G401 (cell line): ENCODE results near the gene GNAQ. TPM values are rescaled to one million over a fixed set of nuclear protein-coding genes. Genes with fewer than 3 reads are reported as not detected.
"Not testable (repeated sequence)": the region's sequence is repeated elsewhere in the genome, so short reads cannot be mapped to it uniquely, and the experiment has no call there.

Source experiments
- DNase-seq: peaks from one replicate; pipeline ENCODE4 v3.0.0-alpha.2; 2015; ENCODE audit warnings: low spot score
- in situ Hi-C: cut with HindIII; loops from 2 replicates; pipeline ENCODE4 v1.10.0; 2016; ENCODE audit warnings: low sequenced_read_pairs, mixed read lengths
- total RNA-seq: library from RNA; depleted of rRNA; stranded (reverse); fragments of >200 nt; shearing (Covaris generic); gene quantifications from 2 replicates; pipeline ENCODE4 v1.2.3, GENCODE V29; 2014

Gene GNAQ
- total RNA-seq, 1 experiment from 2014 or later: 24.5 TPM

DNA sequence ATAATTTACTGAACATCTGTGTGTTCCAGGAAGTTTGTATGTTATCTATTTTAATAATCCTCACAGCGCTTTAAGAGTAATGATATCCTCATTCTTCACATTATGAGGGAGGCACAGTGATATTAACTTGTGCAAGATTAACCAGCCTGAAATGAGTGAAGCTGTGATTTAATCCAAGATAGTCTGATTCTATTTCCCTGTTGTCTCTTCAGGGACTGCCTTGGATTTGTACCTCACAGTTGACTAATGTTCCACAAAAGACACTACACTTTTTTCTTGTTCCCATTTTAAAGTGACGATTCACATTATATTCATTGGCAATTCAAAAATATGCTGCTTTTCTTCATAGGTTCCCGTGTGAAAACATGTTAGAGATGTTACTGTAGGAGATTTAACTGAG is 258.2 kb downstream of the GNAQ start:
- in situ Hi-C loops: no loop called here
- no peak for DNase-seq

DNA sequence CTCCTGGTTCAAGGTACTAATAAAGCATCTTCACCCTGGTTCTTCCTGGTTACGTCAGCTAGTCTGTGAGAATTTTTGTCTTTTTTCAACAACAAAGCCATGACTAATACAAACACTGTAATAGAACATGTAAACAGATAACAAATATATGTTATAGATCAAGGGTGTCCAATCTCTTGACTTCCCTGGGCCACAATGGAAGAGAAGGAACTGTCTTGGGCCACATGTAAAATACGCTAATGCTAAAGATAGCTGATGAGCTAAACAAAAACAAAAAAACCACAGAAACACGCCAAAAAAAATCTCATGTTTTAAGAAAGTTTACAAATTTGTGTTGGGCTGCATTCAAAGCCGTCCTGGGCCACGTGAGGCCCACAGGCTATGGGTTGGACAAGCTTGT is 259.0 kb downstream of the GNAQ start:
- DNase-seq: no peak
- in situ Hi-C loops: no loop called here

DNA sequence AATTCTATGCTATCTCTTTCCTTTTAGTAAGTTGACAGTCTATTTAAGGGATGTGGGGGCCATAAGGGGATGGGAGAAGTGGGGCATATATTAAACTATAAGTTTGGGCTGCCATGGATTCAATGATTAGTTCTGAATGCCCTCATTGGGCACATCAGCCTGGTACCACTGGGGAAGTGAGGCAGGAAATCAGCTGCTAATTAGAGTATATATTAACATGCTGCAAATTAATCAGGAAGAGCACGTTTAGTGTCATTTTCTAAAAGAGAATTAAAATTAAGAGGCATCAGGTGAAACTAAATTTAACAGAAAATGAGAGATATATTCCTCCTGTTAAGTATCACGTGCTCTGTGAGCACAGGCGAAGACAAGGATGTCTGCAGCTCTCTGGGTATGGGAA is 260.4 kb downstream of the GNAQ start:
- DNase-seq: no peak
- in situ Hi-C loops: no loop called here

DNA sequence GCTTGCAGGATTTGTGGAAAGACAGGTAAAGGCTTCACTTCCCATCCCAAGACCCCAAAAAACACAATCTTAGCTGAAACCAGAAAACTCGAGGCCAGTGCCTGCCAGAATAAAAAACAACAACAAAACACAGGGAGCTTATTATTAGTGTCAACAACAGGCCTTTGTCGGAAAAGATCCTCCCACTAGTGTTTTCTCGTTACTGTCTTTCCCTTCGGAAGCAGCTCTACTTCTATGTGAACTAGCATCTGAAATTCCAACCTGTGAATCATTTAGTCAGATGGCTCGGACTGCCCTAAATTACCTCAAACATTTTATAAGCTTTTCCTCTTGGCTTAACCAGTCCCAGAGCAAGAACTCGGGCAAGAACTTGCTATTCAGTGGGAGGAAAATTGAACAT is 261.3 kb downstream of the GNAQ start:
- in situ Hi-C loops: no loop called here

DNA sequence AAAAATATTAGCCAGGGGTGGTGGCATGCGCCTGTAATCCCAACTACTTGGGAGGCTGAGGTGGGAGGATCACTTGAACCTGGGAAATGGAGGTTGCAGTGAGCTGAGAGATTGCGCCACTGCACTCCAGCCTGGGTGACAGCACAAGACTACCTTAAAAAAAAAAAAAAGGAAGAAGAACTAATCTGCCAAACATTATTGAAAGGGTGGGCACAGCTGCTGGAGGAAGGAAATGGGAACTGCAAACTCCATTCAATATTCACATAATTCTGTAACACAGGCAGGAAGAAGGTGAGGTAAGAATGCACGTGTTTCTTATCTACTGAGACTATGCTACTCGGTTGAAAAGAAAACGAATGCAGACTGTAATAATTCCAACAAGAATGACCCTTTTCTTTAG is 262.4 kb downstream of the GNAQ start:
- DNase-seq: no peak
- in situ Hi-C loops: no loop called here

More for the DNA sequence above, 261.3 kb downstream of the GNAQ start:
- no peak for DNase-seq

DNA sequence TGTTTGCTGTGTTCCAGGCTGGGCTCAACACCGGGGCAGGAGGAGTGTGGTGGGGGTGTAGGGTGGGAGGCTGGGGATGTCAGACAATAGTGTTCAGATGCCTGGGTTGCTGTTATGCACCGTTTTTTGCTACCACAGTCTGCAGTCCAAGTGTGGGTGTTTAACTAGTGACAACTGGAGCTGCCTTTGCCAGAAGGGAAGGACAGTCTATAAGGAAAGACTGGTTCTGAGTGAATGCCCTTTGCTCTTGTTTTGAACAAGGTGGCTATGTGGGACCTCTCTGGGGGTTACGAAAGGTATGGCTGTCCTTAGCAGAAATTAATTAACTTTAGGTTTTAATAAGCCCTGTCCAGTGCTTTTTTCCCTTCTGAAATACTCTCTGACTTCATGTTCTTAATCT is 265.0 kb downstream of the GNAQ start:
- DNase-seq: no peak
- in situ Hi-C loops: no loop called here

DNA sequence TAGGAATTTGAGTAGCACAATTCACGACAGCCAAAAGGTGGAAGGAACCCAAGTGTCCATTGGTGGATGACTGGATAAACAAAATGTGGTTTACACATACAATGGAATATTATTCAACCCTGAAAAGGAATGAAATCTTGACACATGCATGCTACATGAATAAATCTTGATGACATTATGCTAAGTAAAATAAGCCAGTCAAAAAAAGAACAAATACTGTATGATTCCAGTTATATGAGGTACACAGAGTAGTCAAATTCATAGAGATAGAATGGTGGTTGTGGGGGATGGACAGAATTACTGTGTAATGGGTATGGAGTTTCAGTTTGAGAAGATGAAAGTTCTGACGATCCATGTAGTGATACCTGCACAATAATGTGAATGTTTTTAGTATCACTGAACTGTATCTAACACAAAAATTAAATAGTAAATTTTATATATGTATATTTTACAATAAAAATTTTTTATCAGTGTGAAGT is 265.8 kb downstream of the GNAQ start:
- no peak for DNase-seq
- in situ Hi-C loops: no loop called here

DNA sequence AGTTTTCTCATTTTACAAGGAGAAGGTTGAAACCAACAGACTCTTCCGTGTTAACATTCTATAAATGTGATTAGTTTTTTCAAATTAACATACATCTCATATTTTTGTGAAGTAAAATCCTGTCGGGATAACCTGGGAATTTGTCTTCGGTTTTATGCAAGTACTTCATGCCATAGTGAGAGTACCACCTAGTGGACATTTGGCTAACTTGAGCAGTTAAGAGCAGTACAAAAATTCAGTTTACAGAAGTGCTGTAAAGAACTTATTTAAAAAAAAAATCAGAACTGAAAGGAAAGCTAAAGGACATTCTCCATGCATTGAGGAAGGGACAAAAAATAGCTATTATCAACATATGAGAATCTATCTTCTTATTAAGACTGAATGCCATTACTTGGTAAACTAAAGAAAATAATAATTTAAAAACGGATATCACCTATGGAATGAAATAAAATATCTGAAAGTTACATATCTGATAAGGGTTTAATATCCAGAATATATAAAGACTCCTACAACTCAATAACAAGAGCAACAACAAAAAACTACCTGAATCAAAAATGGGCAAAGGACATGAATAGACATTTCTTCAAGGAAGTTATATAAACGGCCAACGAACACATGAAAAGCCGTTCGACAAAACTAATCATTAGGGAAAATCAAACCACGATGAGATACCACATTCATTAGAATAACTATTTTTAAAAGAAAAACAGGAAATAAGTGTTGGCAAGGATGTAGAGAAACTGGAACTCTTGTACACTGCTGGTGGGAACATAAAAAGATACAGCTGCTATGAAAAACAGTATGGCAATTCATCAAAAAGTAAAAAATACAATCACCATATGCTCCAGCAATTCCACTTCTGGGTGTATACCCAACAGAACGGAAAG is 266.5 kb downstream of the GNAQ start:
- in situ Hi-C loops: no loop called here

DNA sequence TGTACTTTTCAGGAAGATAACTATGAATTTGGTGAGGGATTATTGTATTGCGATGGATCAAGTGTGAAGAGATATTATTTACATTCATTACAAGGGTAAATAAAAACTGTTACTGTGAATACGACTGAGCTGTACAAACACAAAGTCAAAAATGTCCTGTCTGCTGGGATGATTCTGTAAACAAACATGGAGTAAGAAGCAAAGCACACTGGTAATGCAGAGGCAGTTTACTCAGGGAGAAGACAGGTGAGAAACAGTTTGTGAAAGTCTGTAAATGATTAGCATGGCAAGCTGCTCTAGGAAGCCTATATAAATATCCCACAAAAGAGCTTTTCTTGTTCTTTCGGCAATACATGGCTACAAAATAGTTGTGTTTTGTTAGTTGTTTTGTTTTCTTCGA is 268.0 kb downstream of the GNAQ start:
- DNase-seq: no peak
- in situ Hi-C loops: no loop called here

More for the DNA sequence above, 266.5 kb downstream of the GNAQ start:
- DNase-seq: no peak

DNA sequence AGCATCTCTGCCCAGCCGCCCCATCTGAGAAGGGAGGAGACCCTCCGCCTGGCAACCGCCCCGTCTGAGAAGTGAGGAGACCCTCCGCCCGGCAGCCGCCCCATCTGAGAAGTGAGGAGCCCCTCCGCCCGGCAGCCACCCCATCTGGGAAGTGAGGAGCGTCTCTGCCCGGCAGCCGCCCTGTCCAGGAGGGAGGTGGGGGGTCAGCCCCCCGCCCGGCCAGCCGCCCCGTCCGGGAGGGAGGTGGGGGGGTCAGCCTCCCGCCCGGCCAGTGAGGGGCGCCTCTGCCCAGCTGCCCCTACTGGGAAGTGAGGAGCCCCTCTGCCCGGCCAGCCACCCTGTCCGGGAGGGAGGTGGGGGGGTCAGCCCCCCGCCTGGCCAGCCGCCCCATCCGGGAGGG is 270.7 kb downstream of the GNAQ start:
- DNase-seq, in situ Hi-C loops: not testable (repeated sequence)

DNA sequence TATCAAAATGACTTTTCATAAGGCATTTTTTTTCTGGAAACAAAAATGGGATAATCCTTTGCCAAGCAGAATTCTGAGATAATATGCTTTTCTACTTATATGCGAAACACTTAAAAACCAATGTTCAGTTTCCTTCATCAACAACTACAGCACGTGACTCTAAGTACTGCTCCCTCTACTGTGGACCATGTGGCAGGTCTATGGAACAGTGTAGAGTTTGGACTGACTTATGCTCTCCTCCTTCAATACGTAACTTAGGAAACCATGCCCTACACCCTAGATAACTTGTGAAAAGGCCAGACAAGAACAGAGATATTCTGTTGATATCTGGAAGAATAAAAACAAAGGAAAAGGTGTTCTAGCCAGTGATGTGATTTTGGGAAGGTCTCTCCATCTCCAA is 272.2 kb downstream of the GNAQ start:
- no peak for DNase-seq
- in situ Hi-C loops: no loop called here

DNA sequence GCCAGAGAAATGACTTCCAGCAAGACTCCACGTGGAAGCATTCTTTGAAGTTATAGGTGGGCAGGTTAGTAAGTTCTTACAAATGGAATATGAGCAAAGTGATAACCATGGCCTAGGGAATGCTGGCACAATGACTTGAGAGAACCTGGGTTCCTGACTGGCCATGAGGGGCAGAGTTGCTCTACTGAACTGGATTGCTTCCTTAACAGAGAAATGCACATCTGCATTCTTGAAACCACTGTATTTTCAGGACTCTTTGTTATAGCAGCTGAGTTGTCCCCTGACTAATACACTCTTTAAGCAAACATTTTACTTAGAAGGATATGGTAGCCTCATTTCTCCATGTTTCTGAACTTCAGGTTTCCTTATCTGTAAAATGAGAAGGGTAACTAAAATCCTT is 275.2 kb downstream of the GNAQ start:
- no peak for DNase-seq
- in situ Hi-C loops: no loop called here

DNA sequence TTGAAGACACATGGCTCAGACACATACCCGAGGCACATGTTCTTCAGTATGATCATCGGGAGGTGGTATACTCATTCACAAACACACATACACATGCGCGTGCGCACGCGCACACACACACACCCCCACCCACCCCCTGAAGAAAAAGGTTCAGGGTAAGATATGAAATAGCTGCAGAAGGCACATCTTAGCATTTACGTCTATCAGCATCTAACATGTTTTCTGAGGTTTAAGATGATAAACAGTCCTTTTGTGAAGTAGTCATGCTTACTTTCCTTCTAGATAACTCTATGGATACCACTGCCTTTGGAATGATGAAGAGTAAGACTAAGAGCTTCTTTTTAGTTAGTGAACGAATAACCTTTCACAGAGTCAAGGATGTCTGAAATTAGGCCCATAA is 278.4 kb downstream of the GNAQ start:
- DNase-seq: no peak
- in situ Hi-C loops: no loop called here

DNA sequence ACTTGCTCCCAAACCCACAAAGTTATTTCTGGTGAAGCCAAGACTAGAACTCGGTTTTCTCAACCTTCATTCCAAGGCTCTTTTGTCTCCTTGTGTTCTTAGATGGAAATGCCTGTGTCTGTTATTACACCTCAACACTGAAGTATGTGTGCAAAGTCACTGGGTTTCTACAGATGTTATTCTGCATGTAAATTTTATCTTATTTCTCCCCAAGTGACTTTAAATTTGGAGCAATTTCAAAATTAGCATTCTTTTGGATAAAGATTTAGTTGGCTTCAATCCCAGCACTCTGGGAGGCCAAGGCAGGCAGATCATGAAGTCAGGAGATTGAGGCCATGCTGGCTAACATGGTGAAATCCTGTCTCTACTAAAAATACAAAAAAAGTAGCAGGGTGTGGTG is 279.1 kb downstream of the GNAQ start:
- in situ Hi-C loops: no loop called here
- DNase-seq: no peak

DNA sequence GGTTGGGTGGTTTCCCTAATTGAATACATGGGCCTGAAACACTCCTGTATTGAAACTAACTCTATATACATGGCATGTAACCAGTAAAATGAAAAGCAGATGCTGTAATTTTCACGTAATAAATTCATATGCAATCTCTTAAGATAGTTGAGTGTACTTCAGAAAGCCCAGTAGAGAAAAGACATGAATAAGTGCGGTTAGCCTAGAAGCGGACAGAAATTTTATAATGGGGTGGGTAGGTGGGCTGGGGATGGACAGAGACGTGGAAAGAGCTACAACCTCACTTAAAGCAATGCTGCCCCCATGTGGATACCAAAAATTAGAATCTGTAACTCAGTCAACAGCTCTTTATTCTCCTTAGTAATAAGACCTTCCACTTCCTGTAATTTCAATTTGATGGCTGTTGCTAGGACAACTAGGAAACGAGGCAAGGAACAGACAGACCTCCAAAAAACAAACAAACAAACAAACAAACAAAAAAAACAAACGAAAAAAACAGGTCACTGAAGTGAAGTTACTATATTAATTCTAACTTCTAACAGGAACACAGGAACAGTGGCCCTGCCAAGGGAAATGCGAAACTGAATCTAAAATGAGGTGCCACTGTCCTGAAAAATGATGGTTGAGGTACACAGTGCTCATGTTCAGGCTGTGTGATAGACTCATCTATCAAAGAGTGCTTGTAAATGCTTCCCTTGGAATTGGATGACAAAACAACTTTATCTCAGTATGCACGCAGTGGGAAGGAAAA is 280.1 kb downstream of the GNAQ start:
- DNase-seq: peak; percentile 41
- in situ Hi-C loops: no loop called here

DNA sequence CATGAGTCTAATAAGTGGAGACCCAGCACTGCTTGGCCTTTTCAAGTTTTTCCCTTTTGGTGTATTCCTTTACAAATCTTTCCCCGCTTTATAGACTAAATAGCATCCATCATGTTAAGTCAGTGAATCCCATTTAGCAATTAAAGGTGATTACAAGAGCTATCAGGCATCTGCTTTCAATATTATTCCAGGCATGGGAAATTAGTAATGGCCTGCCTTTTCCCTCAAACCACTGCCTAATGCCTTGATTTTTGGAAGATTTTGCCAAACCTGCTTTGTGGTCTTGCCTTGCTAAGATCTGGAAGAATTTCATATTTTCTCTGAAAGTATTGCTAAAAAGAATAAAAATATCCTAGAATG is 280.6 kb downstream of the GNAQ start:
- in situ Hi-C loops: no loop called here
- no peak for DNase-seq

DNA sequence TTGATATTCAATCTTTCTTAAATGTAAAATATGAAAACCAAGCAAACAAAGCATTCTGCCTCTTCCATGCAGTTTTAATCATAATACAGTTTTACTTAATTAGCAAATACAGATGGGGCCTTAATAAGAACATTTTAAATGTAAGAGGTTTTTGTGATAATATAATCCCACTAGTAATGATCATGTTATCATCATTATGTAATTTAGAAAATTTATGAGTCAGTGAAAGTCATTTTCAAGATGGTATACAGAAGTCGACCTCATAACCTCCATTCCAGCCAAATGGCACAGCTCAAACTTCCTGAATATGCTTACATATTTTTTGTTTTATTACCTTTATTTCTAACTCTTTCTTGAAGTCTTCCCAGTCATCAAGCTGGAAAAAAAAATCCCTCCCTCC is 281.3 kb downstream of the GNAQ start:
- no peak for DNase-seq
- in situ Hi-C loops: no loop called here

DNA sequence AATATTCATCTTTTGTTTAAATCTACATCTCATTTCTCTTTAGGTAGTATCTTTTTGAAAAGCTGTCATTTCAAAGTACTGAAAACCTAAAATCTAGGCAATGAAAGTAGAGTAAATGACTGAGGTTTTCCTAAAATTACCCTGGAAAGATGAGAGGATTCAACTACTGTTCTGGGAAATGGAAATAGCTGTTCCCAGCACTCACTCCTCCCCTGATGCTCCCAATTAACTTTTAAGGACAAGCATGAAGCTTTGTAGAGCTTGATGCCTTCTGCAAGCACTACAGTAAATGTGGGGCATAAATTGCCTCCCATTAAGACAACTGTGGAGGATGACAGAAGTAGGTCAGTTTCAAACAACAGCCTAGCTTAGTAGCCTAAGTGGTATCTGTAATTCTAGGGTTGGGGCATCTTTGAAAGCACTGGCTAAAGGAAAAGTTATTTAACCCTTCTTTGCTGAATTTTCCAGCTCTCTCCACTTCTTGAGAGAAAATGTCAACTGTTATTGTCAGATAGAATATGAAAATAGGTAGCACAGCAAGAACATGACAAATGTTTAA is 283.3 kb downstream of the GNAQ start:
- no peak for DNase-seq
- in situ Hi-C loops: no loop called here

DNA sequence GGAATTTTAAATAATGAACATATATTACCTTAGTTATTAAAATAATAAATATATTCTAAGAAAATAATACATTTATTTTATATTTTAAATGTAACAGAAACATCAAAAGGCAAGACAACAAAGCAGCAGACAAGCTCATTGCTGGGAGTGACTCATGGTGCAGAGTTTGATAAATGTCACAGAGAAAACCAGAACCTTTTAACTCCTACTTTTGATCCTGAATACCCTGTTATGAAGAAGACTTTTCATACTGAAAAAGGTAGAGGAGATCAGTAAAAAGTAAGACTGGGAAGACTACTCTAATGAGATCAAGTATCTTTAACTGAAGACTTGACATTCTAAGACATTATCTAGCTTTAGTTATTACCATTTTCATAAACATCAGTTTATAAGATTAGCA is 284.4 kb downstream of the GNAQ start:
- no peak for DNase-seq
- in situ Hi-C loops: no loop called here

DNA sequence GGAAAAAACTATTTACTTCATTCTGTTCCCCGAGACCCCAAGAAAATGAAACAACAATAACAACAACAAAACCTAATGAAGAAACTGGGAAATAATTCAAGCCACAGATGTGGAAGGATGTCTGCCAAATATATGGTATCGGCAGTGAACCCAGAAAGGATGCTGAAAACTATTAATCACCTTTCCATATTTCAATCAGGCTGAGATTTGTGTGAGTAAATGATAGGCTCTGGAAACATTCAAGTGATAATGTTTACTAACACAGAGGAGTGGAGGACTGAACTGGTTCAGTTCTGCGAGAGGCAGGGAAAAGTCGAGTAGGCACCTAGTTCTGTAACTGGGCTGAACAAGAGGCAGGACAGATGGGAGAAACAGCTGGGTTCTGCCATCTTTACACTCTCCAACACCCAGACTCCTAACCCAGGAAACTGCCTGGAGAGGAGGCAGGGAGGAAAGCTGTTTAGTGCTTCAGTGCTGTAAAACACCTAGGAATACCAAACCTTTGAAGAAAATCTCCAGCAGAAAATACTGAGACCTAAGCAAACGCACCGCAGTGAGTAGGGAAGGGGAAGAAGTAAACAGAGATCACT is 286.7 kb downstream of the GNAQ start:
- in situ Hi-C loops: no loop called here
- DNase-seq: no peak
